Measurements from ENCODE around the gene ADRA2C.

- TF ChIP-seq POLR2AphosphoS5 (IDR thresholded peaks at IDR 0.05; ENCODE audit: low read depth, low read length) (no peak), CTCF (IDR thresholded peaks at IDR 0.05) (no peak), TCF12 (IDR thresholded peaks at IDR 0.05) (no peak), EP300 (IDR thresholded peaks at IDR 0.05; ENCODE audit: borderline replicate concordance in 1 of 2, low read depth in 1 of 2, low read length in 1 of 2) (no peak), SMC3 (IDR thresholded peaks at IDR 0.05; ENCODE audit: low read depth, low read length) (no peak), NRF1 (IDR thresholded peaks at IDR 0.05; ENCODE audit: low read depth, low read length) (no peak), PBX3 (IDR thresholded peaks at IDR 0.05) (no peak), MEF2A (IDR thresholded peaks at IDR 0.05; ENCODE audit: borderline replicate concordance, low read depth) (no peak), YY1 (IDR thresholded peaks at IDR 0.05; ENCODE audit: low read depth) (no peak)
- TF ChIP-seq, protein P1, sequence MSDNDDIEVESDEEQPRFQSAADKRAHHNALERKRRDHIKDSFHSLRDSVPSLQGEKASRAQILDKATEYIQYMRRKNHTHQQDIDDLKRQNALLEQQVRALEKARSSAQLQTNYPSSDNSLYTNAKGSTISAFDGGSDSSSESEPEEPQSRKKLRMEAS (IDR thresholded peaks at IDR 0.05; ENCODE audit: low read depth), result no peak
Measured at GRCh38 chr4:3810111-3810680, 44.0 kb downstream of the ADRA2C start.
